GM19035 (cell line): ENCODE measurements around the gene AKT3.

Experiments
- ATAC-seq: cut with Tn5 transposase; IDR thresholded peaks from one replicate; pipeline ENCODE4 v1.9.1; 2021; ENCODE audit not compliant: unreplicated experiment

The AKT3 gene

DNA sequence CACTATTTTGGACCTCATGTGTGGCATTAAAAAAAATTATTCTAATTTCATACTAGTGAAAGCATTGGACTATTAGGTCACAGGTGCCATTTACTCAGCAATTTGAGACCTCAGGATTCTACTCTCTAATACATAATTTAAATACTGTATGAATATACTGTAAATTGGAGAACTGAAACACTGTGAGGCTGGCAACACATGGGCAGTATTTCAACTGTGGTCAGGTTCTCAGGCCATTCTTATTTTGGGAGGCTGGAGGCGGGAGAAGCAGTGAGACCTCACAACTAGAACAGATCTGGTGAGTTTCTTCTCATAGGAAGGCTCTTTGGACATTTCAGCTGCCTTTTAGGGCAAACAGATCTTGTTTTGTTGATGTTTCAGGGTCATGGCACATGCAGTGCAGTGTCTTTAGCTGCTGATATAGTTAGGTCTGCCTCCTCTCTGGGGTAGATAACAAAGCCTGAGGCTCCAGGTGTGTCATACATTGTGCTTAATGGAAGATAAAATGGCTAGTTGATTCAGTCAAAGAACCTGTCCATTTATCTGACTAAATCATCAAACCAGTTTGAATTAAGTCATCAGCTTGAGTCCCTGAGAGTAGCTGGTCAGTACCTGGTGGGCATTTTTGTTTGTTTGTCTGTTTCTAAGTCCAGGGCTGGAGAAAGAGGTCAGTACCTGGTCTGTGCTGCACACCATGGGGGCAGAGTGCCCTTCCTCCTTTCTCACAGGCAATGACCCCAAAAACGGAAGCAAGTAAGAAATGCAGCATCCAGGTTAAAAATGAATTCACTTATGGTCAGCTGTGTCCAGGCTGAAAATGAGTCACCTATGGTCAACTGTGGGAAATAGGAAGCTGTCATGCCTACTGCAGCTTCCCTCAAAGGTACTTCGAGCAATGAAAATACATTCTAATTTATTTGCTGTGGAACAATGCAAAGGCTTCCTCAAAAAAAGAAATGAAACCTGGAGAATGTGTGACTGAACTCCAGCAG lies 378.0 kb downstream of the AKT3 start:
- peak; percentile 78 for ATAC-seq

DNA sequence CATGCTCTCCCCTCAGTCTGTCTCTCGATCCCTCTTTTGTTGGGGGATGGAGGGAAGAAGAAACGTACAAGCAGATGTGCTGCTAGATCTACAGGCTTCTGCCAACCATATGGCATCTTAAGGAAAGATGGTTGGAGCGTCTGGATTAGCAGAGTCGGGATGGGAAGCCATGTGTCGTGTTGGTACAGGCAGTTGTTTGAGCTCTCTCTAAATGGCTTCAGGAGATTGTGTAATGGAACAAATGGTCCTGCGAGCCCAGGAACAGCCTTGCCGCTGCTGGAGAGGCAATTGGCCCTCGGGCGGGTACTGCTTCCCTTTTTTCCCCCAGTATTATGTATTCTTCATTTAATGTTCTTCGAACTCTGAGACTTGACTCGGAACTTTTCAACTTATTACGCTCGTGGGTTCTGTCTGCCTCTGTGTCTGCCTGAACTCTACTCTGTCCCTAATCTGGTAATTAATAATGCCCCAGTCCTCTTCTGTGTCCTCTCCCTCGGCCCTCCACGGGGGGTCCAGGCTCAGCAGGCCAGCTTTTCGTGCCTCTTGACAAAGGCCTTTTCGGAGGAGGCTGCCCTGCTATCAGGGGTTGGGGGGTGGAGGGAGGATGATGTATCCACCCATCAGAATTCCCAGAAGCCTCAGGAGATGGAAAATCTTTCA lies 378.9 kb downstream of the AKT3 start:
- no peak for ATAC-seq

DNA sequence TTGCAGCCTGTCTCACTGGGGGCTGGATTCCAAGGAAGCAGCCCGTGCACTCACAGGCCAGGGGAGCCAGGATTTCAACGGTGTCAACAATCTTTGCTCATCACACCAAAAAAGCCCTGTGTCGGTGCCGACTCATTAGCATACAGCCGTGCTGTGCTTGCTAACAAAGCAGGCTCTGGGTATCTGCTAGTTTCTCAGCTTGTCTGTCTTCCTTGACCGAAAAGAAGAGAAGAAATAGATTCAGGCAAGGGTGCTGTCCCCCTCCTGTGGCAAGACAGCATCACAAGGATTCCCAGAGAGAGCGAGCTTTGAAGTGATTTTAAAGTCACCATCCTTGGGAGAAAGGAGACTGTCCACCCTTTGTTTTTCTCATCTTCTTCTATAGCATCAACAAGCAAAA lies 379.5 kb downstream of the AKT3 start:
- no peak for ATAC-seq

DNA sequence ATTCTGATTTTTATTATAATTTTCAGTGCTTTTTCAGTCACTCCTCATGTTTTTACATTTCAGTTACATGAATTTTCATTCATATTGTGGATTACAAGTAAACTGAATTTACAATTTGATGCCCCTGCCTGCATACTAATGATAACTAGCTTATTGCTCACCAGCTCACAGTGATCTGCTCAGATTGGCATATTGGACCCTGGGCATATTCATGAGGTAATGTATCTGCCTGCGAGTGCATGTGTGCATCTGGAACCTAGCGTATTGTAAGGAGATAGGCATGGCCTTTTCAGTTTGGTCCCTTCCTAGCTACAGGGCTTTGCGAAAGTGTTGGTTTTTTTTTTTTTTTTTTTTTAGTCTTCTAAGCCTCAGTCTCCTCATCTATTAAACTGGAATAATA lies 380.5 kb downstream of the AKT3 start:
- no peak for ATAC-seq

DNA sequence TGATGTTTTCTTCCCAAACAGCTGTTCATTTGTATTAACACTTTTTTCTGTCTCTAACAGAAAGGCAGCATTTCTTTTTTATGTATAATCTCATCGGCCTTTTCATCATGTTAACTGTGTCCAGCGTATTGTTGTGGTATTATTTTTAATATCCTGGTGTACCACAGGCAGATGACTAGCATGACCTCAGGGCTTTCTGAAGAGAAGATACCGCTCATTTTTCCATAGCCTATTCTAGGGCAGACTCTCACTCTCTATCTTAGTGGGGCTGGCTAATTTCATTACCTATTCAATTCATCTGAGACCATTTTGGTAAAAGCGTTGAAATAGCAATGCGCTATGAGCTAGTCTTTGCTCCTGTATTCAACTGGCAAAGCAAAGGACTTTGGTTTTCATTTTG lies 384.3 kb downstream of the AKT3 start:
- ATAC-seq: no peak

DNA sequence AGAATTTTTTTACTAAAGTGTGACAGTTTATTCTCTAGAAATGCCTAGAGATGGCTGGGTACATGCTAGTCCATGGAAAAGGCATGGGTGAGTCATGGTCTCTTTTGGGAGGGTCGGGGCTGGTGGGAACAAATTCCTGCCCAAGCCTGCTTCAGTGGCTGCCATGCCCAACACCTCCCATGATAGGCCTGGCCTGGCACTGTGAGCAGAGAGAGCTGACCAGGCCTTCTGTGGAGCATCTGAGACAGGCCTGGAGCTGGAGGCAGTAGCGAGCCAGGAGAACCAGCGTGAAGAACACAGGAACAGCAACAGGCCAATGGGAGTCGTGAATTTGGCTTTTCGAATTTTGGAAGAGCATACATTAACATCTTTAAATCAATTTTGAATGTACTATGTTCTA lies 385.0 kb downstream of the AKT3 start:
- no peak for ATAC-seq

DNA sequence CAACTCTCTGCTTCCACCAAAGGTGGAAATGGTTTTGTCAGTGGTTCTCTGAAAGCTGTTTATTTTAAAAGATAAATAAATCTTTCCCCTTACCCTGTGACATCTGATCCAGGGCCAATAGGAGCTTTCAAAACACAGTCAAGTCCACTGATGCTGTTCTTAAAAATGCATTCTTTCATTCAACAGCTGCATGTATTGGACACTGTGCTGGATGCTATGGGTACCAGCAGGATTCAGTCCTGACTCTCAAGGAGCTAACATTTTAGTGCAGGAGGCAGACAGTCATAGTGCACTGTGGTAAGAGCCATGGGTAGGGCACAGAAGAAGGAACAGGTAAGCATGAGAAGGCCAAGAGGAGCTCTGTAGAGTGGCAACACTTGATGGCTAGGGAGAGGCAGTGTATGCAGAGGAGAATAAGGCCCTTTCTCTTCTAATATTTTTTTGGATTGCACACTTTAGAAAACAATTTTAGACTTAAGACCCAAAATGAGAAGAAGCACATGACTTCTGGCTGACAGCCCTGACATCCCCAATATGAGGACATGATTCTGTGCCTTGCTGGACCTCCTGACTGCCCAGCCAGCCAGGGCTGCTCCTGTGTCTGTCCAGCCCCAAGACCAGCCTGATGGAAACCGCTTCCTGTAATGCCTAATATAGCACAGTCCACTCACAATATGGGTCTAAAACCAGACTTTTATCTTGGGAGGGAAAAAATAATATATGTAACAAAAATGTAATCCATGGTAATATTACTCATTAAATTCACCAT lies 386.9 kb downstream of the AKT3 start:
- no peak for ATAC-seq

DNA sequence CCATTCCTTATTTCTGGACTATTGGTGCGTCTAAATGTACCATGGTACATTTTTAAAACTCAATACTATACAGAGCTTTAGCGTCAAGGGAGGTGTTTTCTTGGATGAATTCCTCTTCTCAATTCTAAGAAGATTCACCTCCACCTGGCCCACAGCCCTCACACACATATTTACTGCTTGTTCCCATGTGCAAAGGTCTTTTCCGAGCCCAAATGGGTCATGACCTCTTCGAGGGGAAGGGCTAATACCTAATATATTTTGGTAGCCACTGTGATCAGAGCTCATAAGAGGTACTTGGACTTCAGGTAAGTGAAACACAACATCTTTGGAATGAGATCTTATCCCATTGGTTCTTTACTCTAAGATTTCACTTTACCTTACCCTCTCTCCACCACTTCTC lies 388.3 kb downstream of the AKT3 start:
- no peak for ATAC-seq

DNA sequence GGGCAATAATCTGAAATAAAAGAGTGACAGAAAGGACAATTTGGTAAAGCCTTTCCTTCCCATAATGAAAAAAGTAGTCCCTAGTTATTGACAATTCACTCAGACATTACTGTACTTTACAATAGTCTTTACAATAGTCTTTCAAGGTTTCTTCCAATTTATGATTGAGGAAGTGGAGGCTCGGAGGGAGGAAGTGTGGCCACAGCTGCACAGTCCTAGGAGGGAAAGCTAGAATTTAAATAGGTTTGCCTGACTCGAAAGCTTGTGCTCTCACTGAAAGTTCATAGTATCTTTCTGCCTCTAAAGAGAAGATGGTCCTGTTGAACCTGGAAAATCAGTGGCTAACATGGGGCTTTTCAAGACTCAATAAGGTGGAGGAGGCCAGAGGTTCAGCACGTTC lies 391.0 kb downstream of the AKT3 start:
- no peak for ATAC-seq

DNA sequence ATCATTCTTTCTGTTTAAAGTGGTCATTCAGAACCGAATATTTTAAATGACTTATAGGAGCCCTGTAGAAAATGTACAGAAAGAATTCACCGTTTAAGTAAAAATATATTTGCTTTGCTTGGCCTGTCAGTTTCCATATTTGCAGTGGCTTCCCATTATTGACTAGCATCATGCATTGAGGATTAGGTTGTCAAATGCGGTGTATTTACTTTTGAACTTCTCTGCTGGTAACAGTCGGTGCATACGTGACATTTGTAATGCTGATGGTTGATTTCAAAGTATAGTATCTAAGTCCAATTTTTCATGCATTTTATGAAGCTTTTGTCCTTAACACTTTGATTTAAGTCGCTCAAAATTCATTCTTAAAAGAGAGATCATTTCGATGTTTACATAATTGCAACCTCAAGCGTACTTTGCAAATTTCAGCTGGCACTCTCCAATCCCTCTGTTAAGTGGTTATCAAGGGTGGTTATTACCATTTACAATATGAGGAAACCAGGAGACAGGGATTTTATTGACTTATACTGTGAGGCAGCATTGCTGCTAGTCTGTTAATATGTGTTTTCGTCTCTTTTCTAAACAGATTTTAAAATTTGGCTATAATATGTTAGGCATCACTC lies 392.6 kb downstream of the AKT3 start:
- ATAC-seq: no peak

DNA sequence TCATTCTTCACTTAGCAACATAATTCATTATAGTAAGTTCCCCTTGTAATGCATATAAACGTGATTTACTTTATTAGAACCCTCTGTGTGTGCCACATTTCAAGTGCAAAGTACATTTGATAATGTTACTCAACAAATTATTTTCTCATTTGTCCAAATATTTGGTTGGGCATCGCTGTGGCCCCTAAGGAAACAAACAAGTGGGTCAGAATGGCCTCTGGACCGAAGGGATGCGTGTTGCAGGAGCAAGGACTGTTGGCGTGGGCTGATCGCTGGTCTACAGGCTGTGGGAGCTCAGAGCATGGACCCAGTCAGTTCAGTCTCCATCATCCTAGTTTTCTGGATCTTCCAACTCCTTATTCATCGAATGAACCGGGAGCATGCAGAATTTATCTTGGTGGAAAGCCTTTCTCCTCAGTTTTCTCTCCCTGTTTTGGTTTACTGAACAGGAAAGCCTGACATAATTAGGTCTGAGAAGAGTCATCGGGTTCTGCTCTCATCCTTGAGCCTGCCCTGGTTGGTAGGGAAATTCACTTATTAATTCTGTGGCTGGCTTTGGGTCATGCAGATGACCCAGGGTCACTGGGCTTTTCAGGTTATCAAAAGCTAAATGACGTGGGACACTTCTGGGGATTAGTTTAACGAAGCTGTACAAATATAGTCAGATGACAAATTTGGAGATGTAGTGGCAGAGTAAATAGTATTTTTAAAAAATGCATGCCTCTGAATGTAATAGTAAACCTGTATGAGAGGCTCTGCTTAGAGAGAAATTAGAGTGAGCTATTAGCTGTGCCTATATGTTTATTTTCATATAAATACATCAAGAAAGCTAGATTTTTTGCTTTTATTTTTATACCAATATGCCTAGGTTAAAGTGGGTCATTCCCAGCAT lies 394.0 kb downstream of the AKT3 start:
- ATAC-seq: no peak

DNA sequence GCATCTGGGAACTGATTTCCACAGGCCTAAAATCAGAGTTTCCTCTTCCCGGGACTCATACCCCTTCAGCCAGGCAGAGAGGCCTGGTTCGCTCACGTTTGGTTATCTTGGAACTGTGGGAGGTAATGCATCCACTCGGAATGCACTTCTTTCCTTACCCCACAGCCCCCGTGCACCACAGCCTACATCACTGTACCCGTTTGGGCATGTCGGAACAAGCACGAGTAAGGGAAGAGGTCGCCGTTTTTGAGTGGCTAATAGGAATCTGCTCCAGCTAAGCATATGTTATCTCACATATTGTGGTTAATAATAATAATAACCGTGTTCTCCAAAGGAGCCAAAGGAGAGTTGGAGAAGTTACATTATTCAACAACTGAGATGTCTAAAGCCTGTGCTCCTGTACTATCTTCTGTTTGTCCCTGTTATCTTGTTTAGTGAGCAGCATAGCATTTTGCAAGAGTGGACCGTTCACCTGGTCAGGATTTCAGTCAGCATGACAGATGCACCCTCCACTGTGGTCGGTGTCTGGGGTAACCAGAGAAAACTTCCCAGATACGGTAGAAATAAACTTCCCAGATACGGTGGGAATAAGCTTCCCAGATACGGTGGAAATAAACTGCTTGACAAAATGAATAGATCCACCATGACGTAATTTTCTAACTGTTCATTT lies 395.6 kb downstream of the AKT3 start:
- ATAC-seq: no peak

DNA sequence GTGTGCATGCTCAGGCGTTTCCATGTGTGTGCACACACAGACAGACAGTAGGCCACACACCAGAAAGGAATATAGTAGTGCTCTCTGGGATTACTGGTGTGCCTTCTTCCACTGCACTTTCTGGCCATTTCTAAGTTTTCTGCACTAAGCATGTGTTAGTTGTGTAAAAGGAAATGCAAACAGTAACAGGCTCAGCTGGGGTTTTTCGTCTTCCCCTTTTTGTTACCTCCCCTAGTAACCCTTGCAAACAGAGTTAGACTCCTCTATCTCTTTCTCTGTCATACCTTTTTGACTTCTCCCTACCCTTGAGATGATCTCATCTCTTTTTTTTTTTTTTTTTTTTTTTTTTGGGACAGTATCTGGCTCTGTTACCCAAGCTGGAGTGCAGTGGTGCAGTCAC lies 398.0 kb downstream of the AKT3 start:
- ATAC-seq: no peak

DNA sequence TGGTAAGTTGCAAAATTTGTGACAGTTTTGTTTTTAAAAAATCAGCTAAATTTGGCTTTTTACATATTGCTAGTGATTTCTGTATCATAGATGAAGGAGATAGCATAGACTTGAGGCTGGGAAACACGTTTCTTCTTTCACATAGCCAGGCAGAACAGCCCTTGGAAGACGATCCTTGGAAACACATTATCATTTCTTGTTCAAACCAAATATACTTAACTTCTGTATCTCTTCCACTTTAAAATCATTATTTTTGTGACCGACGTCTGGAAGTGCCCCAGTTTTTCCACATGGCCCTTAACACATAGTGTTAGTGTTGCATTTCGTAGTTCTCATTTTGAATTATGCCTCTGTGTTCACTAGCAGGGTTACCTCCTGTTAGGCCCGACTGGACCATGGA lies 400.7 kb downstream of the AKT3 start:
- ATAC-seq: no peak

DNA sequence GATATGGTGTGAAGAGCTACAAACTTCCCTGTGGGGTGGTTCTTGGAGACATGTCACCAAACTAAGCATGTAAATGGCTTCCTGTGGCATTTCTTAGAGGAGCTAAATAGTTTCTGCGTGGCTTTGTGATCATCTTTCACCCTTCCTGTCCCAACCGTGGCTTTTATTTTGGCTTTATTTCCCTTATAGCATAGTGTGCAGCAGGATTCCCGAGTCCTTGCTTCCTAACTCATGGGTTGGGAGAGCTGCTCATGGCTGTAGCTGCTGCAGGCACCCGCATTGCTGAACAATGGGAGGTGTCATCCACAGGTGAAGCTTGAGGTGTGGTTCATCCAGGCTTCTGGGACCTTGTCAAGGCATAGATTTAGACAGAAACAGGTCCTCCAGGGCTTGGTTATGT lies 402.2 kb downstream of the AKT3 start:
- ATAC-seq: no peak

DNA sequence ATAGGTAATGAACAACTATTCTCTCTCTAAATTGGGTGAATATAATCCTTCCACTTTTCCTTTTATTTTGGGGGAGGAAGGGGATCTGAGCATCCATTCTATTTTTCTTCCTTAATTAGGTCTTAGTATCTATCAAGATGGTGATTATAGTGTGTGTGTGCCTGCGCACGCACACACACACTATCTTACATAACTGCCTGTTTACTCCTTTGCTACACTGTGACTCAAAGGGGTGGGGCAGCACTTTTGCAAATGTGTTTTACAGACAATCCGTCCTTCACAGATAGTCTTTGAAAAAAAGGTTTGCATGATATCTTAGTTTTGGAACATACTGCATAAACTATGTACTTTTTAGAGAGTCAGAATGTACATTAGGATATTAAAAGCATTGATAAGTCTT lies 402.7 kb downstream of the AKT3 start:
- no peak for ATAC-seq

DNA sequence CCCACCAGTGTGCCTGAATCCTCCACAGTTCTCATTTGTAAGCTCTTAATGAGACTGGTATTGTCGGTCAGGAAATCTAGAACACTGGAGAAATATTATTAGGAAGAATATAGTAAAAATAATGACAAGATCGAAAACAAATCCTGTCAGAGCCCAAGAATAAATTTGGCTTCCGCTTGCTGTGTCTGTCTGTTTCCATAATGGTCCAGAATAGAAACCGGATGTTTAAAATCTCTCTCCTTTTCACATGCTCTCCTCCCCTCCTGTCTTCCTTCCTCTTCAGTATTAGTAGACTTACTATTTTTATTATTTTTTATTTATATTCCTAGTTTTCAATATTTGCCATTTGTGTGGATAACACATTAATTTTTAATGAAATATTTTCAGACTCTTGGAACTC lies 406.5 kb downstream of the AKT3 start:
- no peak for ATAC-seq

DNA sequence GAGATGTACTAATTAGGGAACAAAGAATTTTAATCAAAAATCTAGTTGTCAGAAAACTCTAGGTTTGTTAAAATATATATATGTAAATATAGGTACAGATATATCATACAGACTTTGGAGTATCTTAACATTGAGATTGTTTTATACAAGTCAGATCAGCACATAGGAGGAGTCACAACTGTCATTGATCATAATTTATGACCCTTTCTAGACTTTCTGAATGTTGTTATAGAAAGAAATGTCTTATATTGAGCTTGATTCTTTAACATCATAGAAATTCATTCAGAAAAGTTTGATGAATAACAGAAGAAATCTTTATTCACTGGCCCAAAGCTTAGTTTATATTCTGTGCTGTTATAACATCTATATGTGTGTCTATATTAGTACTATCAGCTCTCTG lies 408.4 kb downstream of the AKT3 start:
- ATAC-seq: no peak

DNA sequence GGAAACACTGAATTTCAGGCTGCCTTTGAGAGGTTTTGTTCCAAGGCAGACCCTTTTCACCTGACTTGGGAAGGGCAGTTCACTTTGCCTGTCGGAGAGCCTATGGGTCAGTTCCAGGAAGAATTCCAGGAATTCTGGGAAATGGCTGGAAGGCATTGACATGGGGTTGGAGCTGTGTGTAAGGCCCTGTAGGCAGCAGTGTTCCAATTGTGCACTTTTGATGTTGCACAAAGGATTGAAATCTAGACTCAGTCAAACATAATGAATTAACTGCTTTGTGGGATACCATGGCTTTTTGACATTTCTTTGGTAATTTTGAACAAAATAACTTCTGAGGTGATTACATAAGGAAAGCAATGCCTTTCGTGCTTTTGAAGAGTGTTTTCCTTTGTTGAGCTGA lies 409.6 kb downstream of the AKT3 start:
- no peak for ATAC-seq

DNA sequence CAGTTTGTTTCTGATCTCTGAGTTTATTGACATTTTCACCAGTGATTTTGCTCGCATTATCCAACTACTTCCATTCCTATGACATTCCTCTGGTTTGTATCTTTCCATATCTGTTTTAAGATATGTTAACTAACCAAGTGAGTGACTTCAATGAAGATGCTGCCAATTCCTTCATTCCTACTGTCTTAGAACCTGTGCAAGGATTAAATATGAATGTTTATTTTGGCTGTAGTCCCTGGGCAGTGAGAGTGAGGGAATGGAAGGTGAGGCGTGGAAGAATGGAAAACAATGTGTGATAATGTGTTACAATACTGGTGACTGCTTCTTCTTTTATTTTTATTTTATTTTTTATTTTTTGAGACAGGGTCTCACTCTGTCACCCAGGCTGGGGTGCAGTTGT lies 411.2 kb downstream of the AKT3 start:
- no peak for ATAC-seq
